Colonic mucosa (tissue), 4 donors: ENCODE measurements around the gene EML4. TPM values are rescaled to one million over a fixed set of nuclear protein-coding genes. Genes with fewer than 3 reads are reported as not detected.

Source experiments
- DNase-seq: peaks from one replicate; pipeline ENCODE4 v3.0.0-alpha.2; 2020
- H3K27ac ChIP-seq: fragments of 200-600 bp; one replicate; pipeline ENCODE4 v1.8.0; 2021
- H3K27me3 ChIP-seq: fragments of 200-600 bp; one replicate; pipeline ENCODE4 v1.8.0; 2021
- H3K36me3 ChIP-seq: fragments of 200-600 bp; one replicate; pipeline ENCODE4 v1.8.0; 2021
- H3K4me1 ChIP-seq: fragments of 200-600 bp; one replicate; pipeline ENCODE4 v1.8.0; 2021; ENCODE audit warnings: mild to moderate bottlenecking
- H3K4me3 ChIP-seq: fragments of 200-600 bp; one replicate; pipeline ENCODE4 v1.8.0; 2021
- H3K9ac ChIP-seq, 2 donors: one replicate each; pipeline ENCODE4 v1.7.0; 2013; ENCODE audit warnings: control low read depth in 2 of 2, low read depth in 2 of 2, low read length in 2 of 2
- H3K9me3 ChIP-seq: fragments of 200-600 bp; one replicate; pipeline ENCODE4 v1.8.0; 2021
- CTCF ChIP-seq: fragments of 200-600 bp; IDR thresholded peaks from one replicate; pipeline ENCODE4 v1.8.0; 2022; ENCODE audit warnings: antibody characterized with exemption, mild to moderate bottlenecking
- intact Hi-C: fragments of 100-400 bp; cut with DNase I; formaldehyde crosslinking; loops from one replicate; pipeline ENCODE4 v1.14.1; 2022
- total RNA-seq, 2 donors: library from RNA; stranded (reverse); fragmentation: NEBNext Ultra II Directional in 1 of 2; extraction: Animal tissue kit (Norgen Biotek cat#: 25700) in 1 of 2; gene quantifications; one replicate each; pipeline ENCODE4 v1.2.1, GENCODE V29; 2021
- donor health status: healthy.
- donor health status: DM: no; HTN: no; CAD: no.
- donor health status: DM: no; HTN: no; CAD: no.

Gene EML4
- total RNA-seq, 2 donors from 2014 or later, result 82.1 to 103 TPM

- no peak for DNase-seq
- Histone ChIP-seq H3K9ac (no peak overlapping the region), H3K36me3 (no peaks in the 10 kb centered on the region), H3K27me3 (no peaks in the 10 kb centered on the region), H3K9me3 (no peaks in the 10 kb centered on the region), H3K4me3 (no peak overlapping the region), H3K4me1 (peaks cover 13% of the 10 kb centered on the region), H3K27ac (no peak overlapping the region)
- intact Hi-C loops, result loop anchor here (2.0 kb wide), 1 partner anchor 142 kb away; no protein-coding TSS in a partner anchor
- TF ChIP-seq CTCF, result no peak
Measured at GRCh38 chr2:42239289-42239661, 70.1 kb downstream of the EML4 start.

- DNase-seq, result no peak
- Histone ChIP-seq H3K9me3 (no peaks in the 10 kb centered on the region), H3K4me3 (no peak overlapping the region), H3K4me1 (peaks cover 13% of the 10 kb centered on the region), H3K27me3 (no peaks in the 10 kb centered on the region), H3K27ac (no peak overlapping the region), H3K9ac (no peak overlapping the region), H3K36me3 (no peaks in the 10 kb centered on the region)
- TF ChIP-seq CTCF, result no peak
- intact Hi-C loops, result loop anchor here (2.0 kb wide), 1 partner anchor 143 kb away; no protein-coding TSS in a partner anchor
Measured at GRCh38 chr2:42239811-42240210, 70.7 kb downstream of the EML4 start.

GRCh38 chr2:42241517-42241916 lies 72.4 kb downstream of the EML4 start:
- TF ChIP-seq CTCF, result no peak
- no peaks in the 10 kb centered on the region for H3K9me3 ChIP-seq
- intact Hi-C loops, result no loop called here
- H3K4me3 ChIP-seq, result no peak overlapping the region
- no peak overlapping the region for H3K27ac ChIP-seq
- no peaks in the 10 kb centered on the region for H3K27me3 ChIP-seq
- H3K9ac ChIP-seq, result no peak overlapping the region
- DNase-seq, result no peak
- H3K4me1 ChIP-seq, result peaks cover 13% of the 10 kb centered on the region
- H3K36me3 ChIP-seq, result no peaks in the 10 kb centered on the region

GRCh38 chr2:42243297-42243696 lies 74.1 kb downstream of the EML4 start:
- Histone ChIP-seq H3K9ac (no peak overlapping the region), H3K4me3 (no peak overlapping the region), H3K27ac (peak overlapping the region; percentile 3), H3K27me3 (no peaks in the 10 kb centered on the region), H3K9me3 (no peaks in the 10 kb centered on the region), H3K36me3 (no peaks in the 10 kb centered on the region), H3K4me1 (peaks cover 13% of the 10 kb centered on the region)
- no peak for DNase-seq
- intact Hi-C loops, result no loop called here
- no peak for TF ChIP-seq CTCF

- H3K4me1 ChIP-seq, result peaks cover 17% of the 10 kb centered on the region
- intact Hi-C loops, result no loop called here
- no peak overlapping the region for H3K9ac ChIP-seq
- DNase-seq, result no peak
- peak overlapping the region; percentile 18 for H3K27ac ChIP-seq
- H3K27me3 ChIP-seq, result no peaks in the 10 kb centered on the region
- TF ChIP-seq CTCF, result no peak
- H3K9me3 ChIP-seq, result no peaks in the 10 kb centered on the region
- no peaks in the 10 kb centered on the region for H3K36me3 ChIP-seq
- no peak overlapping the region for H3K4me3 ChIP-seq
Measured at GRCh38 chr2:42244520-42244919, 75.4 kb downstream of the EML4 start.

- no peak for DNase-seq
- no peak for TF ChIP-seq CTCF
- Histone ChIP-seq H3K9me3 (no peaks in the 10 kb centered on the region), H3K27me3 (no peaks in the 10 kb centered on the region), H3K9ac (no peak overlapping the region), H3K4me1 (peaks cover 23% of the 10 kb centered on the region), H3K4me3 (no peak overlapping the region), H3K27ac (no peak overlapping the region), H3K36me3 (no peaks in the 10 kb centered on the region)
- intact Hi-C loops, result no loop called here
Measured at GRCh38 chr2:42245396-42245795, 76.2 kb downstream of the EML4 start.
